Midbrain (tissue), 1 donor: ENCODE measurements around the gene USF1.
"Not testable (repeated sequence)": the region's sequence is repeated elsewhere in the genome, so short reads cannot be mapped to it uniquely, and the experiment has no call there.

Experiments used
- DNase-seq: peaks from one replicate; lab custom pipeline; 2025; lab: John Stamatoyannopoulos, UW

USF1 gene

DNA sequence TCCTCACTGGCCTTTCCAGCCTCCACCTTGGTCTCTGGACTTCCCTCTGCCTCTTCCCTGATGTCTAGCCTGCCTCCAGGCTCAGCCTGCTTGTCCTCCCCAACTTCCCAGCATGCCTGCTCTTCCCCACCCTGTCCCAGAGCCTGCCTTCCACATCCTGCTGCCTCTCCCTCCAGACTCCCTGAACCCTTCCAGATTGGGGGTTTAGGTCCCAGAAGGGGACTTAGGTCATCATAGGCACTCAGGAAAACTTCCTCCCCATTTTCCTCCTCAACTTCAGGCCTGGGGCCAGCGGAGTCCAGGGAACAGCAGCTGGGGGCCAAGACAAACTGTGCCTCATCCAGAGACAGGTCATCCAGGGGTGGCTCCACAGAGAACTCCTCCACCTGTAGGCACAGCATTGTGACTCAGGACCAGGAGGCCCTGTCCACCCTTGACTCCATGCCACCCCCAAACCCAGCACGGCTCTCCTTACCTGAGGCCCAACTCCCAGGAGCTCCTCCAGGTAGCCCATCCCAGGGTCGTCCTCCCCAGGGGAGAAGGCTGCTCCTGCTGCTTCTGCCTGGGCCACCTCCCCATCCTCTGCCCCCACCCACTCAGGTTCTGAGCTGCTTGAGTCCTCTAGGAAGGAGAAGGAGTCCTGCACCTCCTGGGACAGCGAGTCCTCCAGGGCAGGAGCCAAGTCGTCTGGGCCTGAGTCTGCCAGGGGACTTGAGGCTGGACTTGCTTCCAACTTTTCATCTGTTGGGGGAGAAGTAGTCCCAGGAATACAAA is 3.4 kb upstream of the USF1 start:
- DNase-seq = no peak

DNA sequence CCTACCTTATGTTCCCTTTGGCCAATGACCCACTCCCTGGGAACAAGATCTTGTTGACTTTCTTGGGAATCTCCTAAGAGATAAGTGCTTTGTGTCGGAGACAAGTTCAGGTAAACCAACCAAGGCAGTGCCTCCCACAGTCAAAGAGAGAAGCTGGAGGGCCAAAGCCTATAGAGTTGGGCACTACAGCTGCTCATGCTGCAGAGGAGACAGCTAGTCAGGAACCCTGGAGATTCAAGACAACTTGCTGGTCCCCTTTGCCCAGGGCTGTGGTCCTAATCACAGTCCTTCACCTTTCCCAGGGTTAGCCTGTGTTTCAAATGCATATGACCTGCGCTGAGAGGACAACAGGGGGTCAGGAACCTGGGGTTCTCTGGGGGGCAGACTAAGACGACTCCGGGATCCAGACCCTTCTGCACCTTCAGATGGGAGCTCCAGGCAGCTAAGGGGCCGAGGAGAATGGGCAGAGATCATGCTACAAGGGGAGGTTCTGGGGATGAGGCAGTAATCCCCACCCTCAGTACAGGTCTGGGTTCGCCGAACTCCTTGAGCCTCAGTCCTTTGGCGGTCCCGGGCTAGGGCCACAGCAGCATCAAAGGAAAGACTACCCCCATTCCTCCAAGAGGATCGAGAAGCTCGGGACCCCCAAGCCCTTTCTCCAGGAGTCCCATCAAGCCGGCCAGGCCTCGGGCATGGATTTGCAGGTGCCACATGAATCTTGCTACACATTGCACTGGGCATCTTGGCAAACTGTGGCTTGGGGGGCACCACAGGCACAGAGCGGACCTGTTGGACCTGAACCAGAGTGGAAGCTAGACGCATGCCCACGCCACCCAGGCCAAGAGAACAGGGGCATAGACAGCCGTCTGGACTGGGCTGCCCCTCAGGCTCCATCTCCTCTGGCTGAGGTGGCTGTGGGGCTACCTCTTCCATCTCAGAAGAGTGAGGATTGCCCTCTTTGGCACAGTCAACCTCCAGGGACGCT is 2.0 kb upstream of the USF1 start:
- DNase-seq = no peak

DNA sequence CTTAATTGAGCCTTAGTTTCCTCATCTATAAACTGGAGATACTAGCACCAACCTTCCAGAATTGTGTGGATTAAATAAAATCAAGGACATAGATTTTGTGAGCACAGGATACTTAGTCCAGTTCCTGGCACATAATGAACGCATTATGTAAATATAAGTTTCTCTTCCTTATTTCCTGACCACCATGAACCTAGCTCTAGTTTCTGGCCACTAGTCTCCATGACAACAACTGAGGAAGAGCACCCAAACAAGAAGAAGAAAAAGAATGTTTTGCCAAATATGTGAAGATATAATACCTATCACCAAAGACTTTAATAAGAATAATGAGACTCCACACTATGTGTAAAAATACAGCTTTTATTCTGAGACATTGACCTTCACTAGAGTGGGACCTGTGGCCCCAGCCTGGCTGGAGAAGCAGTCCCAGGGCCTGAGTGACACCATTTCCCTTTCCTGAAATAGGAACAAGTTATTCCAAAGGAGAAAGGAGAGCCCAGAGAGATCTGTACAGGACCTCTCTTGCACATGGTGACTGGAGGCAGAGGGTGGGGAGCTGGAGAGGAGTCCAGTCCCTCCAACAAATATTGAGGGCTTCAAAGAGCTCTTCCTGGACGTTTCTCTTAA is 940 bp upstream of the USF1 start:
- DNase-seq = peak; percentile 35

DNA sequence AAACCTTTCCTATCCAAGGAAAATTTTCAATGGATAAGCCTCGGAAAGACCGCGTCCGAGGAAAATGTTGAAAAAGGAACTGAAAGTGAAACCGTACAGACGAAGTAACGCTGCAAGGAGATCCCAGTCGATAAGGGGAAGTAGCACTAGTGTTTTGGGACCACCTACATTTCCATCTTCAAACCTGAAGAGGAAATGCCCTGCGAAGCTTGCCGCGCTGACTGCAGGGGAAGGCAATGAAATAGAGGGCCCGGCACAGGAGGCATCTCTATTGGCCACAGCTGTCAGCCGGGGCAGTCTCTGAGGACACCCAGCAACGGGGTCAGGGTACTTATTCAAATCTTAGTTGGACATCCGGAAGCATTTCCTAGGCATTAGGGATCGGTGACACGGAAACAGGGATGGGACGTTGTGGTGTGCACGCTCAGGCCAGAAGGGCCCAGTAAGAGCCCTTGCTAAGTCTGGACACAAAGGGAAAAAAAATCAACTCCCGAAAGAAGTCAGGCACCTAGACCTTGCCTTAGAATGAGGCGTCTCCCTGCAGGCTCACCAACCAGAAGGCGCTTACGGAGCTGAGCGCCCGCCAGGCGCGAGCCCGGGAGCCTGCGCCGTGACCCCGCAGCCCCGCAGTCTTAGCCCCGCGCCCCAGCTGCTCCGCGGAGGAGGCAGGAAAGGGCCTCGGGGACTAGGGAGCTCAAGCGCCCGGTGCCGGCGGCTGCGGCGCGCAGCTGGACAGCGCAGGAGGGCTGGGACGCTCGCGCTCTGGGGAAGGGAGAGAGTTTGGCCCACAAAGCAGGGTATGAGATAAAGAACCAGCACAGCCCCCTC is 655 bp downstream of the USF1 start:
- peak; percentile 69 for DNase-seq

DNA sequence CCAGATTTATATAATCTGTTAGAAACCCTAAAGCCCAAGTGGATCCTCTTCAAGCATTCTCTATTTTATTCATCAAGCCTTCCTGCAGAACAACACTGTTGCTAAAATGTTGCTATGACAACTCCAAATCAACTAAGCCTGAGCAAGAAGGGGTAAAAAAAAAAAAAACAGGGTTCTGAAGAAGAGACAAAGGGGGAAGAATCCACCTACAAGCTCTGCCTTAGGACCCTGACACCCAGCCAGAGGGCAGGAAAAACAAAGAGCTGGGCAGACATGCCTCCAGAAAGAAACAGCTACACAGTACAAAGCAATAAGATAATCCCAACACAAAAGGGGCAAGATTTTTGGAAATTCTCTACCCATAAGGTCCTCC is 1.3 kb downstream of the USF1 start:
- DNase-seq = no peak

DNA sequence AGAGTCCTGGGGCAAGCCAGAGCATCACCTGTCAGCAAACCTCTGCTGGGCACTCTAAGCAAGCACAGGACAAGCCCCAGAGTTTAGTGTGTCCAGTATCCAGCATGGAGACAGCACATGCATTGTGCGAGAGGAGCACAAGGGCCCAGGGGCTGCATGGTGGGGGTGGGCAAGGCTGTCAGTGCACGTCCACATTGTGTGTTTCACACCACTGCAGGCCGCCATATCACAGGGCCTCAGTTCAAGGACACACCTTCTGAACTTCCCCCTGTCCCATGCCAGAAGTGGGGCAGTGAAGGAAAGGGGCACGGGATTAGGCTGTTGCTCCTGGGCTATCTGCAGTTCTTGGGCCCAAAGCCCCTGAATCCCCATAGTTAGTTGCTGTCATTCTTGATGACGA is 6.2 kb downstream of the USF1 start:
- no peak for DNase-seq

DNA sequence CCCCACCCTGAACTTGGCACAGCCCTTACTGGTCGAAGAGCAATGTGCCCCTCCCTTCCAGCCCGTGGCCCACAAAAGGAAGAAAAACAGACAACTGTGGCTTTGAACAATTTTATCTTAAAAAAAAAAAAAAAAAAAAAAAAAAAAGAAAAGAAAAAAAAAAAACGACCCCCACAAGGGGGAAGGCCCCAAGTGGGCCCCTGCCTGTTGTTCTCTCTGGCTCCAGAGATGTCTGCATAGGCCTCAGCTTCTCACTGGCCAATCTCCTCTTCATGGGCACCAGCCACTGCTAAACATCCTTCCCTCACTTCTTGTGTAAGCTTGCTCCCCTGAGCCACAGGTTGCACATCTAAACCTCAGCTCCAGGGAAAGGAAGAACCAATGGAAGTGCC is 6.6 kb downstream of the USF1 start:
- DNase-seq = no peak

DNA sequence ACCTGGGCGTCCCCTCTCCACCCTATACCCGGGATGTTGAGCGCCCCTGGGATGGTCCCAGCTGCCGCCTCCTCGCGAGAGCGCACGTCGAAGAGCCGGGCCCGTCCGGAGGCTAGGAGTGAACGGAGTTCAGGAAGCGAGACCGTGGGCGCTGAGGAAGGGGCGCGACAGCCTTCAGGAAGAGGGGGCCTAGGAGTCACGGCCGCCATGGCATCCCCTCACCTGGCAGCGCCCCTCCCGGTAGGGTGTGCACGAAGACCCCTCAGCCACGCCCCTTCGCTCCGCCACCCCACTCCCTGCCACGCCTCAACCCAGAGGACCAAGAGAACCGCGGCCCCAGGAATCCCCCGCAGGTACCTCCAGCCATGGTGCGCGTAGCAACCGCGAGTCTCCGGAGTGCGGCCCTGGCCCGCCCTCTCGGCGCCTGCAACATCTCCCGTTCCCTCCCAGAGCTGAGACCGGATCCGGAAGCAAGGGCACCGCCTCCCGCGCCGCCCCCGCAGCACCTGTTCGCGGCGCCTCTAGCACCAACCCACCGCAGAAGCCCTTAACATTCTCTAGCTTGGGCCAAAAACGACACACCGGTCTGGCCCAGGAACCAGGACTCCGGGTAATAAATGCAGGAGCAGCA is 7.1 kb downstream of the USF1 start, which contains the start of gene TSTD1:
Gene TSTD1, minus strand, starts transcription at position 442 of the 631 bp plus-strand sequence. Its CDS starts 75 bp downstream, at position 367.
- no peak for DNase-seq

DNA sequence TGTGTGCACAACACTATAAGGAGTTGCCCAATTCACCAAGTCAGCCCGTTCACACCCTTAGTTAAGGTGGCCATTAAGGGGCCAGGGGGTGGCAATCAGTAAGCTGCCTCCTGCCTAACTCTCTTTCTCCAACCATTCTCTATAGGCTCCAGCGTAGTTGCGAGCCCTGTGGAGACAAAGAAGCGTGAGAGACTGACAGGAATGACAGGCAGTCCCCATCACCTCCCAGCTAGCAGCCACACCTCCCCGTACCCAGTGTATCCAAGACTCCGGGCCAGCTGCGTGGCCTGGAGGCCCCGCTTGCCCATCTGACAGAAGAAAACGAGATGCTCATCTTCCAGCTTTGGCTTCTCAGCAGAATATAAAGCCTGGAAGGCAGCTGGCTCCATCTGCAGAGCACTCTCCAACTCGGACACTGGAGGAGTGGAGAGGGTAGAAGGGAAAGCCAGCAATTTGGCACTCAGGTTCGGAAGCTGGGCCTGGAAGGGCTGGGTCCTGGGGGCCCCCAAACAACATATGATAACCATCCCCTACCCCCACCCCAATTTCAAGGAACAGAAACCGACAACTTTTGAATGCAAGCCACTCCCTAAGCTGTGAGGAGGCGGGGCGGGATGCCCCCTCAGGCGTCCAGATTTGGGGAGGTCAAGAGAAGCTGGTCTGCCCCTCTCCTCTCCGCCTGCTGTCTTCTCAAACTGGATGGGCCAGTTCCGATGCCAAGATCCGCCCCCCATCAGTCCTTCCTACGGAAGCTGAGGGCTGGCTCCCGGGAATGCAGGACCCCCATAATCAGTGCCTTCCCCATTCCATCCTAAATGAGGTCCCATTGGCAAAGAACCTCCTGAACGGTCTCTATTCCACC is 7.9 kb downstream of the USF1 start:
- DNase-seq = no peak

DNA sequence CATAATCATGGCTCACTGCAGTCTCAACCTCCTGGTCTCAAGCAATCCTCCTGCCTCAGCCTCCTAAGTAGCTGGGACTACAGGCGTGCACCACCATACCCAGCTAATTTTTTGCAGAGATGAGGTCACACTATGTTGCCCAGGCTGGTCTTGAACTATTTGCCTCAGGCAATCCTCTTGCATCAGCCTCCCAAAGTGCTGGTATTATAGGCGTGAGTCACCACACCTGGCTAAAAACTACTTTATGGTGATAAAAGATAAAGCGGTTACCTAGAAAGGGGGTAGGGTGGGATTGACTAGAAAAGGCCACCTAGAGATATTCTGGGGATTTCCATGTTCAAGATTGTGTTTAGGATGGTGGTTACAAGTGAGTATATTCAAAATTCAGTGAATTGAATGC is 12.0 kb downstream of the USF1 start:
- no peak for DNase-seq

DNA sequence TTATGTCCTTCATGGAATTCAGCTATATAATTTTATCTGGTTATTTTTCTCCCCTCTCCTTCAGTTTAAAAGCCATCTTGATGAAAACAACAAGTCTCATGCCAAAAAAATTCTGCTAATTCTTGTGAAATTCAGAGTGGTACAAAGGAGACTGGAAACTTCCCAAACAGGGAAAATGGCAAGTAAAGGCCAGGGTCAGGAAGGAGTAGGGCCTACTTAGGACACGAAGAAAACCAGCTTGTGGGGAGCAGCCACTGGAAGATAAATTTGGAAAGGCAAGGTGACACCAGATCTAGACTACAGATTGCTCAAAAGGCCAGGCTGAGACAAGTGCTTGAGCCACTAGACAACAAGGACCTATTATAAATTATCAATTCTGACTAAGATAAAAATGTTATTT is 13.4 kb downstream of the USF1 start:
- no peak for DNase-seq

DNA sequence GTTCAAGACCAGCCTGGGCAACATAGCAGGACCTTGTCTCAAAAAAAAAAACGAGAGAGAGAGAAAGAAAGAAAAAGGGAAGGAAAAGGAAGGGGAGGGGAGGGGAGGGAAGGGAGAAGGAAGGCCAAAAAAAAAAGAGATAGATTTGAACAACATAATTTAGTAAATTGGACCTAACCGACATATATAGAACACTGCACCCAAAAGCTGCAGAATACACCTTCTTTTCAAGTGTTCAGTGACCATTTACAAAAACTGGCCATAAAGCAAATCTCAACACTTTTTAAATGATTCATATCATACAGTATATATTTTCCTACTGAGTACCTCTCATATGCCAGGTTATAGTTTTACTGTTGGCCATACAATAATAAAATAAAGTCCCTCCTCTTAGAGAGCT is 13.9 kb downstream of the USF1 start:
- DNase-seq = no peak

DNA sequence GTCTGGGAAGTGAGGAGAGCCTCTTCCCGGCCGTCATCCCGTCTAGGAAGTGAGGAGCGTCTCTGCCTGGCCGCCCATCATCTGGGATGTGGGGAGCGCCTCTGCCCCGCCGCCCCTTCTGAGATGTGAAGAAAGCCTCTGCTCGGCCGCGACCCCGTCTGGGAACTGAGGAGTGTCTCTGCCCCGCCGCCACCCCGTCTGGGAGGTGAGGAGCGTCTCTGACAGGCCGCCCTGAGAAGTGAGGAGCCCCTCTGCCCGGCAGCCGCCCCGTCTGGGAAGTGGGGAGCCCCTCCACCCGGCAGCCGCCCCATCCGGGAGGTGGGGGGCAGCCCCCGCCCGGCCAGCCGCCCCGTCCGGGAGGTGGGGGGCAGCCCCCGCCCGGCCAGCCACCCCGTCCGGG is 16.3 kb downstream of the USF1 start:
- not testable (repeated sequence) for DNase-seq

DNA sequence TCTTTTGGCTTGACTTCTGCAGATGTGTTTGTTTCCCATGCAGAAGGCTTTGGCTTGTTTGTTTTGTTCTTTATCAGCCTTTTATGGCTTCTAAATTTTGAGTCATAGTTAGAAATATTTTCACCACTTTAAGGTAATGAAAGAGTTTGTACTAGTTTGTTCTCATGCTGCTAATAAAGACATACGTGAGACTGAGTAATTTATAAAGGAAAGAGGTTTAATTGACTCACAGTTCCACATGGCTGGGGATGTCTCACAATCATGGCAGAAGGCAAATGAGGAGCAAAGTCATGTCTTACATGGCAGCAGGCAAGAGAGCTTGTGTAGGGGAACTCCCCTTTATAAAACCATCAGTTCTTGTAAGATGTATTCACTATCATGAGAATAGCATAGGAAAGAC is 18.8 kb downstream of the USF1 start:
- DNase-seq = not testable (repeated sequence)

DNA sequence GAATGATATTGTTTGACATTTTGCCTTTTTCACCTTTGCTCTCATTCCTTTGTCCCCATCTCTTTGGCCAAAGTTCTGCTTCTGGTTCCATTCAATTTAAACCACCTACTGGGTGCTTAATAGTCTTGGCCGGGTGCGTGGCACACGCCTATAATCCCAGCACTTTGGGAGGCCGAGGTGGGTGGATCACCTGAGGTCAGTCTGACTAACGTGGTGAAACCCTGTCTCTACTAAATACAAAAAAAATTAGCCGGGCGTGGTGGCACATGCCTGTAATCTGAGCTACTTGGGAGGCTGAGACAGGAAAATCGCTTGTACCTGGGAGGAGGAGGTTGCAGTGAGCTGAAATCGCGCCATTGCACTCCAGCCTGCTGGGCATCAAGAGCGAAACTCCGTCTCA is 23.3 kb downstream of the USF1 start:
- not testable (repeated sequence) for DNase-seq

DNA sequence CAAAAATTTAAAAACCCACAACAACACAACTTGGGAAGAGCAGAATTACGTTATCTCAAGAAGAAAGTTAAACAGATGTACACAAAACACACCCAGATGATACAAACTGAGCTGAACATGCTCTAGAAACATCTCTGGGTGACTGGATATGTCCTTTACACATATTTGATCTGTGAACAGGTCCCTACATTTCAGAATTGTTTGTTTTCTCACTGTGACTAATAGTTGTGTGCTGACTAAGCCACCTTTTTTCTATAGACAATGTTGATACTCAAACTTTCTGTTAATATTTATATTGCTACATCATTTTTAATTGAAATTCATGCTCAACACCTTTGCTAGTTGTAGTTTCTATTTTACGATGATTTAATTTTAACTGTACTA is 23.8 kb downstream of the USF1 start:
- DNase-seq = no peak

DNA sequence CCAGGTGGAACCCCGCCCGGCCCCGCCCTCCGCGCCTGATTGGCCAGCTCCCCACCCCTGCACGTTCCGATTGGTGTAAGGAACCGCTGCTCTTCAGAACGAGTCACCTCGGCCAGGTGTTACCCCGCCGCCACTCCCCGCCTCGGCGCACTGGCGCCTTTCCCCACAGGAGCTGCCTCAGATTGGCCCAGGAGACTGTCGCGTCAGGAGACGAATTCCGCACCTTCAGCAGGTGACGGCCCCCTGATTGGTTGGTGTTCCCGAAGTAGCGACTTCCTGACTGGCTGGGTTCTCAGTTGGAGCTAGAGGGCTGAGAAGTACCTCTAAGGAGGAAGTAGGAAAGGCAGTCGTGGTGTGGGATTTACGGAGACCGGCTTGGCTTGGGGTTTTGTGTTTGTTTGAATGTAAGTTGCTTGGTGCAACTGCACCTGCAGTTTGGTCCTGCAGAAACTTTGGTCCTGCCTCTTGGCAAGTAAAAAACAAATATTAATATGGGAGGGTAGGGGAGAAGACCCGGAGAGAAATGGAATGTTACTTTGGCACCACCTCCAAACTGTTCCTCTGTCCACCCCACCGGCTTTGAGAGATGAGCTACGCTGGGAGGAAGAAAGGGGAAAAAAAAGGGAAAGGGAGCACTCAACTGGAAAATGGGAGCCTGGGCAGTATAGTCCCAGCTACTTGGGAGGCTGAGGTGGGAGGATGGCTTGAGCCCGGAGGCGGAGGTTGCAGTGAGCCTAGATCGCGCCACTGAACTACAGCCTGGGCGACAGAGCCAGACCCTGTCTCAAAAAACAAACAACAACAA is 24.4 kb downstream of the USF1 start:
- peak; percentile 26 for DNase-seq

DNA sequence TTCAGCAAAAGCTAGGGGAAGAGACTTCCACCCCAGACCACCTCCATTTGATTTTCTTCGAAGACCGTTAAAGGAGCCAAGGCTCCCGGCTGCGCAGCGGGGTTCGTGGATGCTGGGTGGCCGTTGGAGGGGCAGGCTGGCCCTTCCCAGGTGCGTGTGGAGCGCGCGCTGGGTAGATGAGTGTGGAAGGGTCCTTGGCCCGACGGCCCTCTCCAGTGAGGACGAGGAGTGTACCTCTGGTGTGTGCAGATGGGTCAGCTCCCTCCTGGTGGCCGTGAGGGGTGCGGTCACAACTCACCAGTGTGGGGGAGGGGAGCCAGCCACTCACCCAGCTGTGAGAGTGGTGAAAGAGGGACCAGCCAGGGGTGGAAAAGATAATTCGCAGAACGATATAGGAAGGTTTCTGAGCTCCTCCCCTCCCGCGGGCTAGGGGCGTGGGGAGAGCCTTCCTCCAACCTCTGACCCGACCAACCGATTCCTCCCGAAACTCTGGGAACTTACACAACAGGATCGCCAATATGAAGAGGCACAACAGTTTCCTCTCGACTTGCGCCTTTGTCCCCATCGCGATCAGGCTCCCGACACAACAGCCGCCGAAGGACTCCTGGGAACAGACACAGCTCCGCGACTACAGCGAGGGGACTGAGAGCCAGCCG is 25.1 kb downstream of the USF1 start, which contains the start of gene F11R:
Gene F11R, minus strand, starts transcription at position 644 of the 656 bp plus-strand sequence. Its CDS starts 79 bp downstream, at position 565.
- no peak for DNase-seq
